Stimulated activated CD8-positive, alpha-beta memory T cell treated with anti-CD3 and anti-CD28 coated beads, Interleukin-12 subunit alpha, Interleukin-12 subunit beta, amount 100 ng/mL, for 24 hours (primary cell): ENCODE data around the gene IGHMBP2.

Experiments
- DNase-seq: peaks from one replicate; pipeline ENCODE4 v3.0.0-alpha.2; 2020; ENCODE audit errors: extremely low read depth

Gene IGHMBP2

DNA sequence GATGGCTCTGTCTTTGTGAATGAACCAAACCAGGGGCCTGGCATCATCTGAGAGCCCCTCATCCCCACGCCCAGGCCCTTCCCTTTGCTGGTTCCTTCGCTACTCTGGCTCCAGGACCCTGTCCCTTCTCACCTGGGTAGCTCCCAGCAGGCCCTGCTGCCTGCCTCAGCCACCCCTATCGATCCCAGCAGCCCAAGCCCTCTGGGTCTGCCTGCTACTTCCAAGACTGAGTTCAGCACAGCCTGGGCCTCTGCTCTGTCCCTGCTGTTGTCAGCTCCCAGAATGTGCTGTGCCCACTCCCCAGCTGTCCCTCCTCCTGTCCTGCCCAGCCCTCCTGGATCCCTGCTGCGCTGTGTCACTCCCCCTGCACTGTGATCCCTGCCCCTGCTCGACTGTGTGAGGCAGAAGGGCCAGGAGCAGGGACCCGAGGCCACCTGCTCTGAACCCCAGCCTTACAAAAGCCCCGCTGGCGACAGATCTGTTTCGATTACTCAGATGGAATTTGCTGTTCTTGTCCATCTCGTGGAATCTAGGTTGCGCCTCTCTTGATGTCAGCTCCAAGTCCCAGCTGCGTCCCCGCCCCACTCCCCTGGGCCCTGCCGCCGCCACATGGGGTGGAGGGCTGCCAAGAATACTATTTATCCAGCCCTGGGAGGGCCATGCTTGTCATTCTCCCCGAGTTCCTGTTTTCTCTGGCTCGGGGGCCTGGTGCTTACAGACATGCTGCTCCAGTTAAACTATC lies 13.0 kb upstream of the IGHMBP2 start:
- DNase-seq: no peak

DNA sequence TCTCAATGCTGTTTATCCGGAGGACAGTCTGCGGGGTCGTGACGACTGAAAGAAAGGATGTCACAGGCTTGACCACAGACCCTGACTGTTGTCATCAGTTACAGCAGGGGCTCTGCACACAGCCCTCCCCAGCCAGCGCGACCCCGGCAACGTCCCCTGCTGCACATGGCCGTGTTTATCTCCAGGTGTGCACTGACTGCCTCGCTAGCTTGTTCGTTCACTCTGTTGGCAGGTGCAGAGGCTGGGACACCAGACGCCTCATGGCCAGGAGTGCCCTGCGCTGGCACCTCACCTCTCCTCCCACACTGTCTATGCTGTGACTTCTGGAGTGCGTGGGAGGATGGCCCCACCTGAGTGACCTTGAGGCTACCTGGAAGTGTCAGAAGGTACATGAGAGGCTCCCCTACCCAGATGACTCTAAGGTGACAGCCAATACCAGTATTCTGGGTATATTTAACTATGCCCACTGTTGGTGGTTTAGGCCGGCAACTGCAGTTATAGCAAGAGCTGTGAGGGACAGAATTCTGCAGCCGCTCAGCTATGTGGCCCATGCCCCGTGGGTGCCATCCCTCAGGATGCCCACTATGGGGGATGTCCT lies 12.2 kb upstream of the IGHMBP2 start:
- no peak for DNase-seq

DNA sequence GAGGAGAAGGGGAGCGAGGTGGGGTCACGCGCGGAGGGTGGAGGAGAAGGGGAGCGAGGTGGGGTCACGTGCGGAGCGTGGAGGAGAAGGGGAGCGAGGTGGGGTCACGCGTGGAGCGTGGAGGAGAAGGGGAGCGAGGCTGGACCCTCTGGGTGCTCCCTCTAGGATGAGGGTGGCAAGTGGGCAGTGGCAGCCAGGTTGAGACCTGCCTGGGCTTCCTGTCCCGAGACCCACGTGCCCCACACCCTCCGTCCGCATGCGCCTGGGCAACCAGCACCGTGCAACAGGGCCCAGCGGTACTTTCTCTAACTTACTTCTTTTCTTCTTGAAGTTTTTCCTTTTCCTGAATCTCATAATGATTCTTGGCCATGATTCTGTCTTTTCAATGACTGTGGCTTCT lies 11.1 kb upstream of the IGHMBP2 start:
- no peak for DNase-seq

DNA sequence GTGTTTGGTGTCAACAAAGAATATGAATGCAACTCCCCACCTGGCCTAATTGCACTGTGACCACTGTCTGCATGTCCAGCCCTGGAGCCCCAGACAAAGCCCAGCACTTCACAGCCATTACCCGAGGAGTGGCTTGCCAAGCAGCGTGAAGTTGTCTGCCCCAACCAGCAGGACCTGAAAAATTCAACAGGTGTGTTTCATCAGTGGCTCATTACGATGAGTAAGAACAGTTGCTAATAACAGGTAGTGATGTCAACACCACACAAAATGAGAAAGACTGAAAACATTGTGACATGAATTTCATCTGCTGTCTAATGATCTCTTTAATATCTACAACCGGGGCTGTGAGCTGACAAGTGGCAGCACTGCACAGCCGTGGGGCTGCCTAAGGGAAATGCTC lies 10.4 kb upstream of the IGHMBP2 start:
- no peak for DNase-seq

DNA sequence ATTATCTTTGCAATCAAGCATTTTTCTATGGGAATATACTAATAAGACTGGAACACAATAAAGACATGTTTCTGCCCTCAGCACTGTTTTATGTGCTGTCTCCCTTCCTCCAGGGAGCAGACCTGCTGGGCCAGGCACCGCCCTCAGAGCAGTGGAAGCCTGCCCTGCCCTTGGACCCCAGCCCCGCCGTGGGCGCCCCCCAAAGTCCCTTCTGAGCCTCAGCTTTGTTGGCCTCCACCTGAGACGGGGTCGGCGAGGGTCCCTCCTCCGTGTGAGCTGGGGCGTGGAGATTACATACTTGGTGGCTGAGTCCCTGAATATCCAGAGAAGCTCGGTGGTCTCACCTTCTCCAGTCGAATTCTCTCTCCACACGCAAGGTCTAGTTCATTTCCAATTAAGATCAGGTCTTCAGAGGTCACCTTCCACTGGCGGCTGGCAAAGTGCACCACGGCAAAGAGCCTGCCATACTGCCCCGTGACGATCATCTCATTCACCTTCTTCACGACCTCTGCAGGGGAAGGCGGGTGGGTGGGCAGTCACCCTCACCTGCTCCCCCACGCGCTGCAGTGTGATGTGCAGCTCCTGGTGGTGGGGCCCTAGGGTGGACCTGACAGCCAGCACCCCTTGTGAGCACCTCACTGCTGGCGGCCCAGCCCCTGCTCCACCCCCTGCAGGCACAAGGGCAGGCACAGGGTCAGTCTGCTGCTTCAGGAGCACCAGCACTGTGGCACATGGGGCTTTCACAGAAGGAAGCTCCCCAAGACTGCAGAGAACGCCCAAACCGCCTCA lies 7.3 kb upstream of the IGHMBP2 start:
- DNase-seq: no peak

DNA sequence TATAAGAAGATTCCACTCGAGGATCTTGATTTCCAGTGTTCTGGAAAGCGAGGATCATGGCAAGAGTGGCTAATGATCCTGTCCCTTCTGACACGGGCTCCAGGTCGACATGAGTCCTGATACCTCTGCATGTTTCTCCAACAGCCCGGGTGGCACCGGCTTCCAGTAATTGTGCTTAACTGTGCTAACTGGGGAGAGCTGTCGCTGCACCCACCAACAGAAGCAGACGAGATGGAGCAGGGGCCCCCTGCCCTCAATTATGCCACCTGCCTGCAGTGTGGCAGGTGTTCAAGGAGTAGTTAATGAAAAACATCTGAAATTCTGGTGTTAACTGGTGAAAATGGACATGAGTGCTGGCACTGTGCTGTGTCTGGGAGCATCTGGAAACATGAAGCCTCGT lies 6.2 kb upstream of the IGHMBP2 start:
- no peak for DNase-seq

DNA sequence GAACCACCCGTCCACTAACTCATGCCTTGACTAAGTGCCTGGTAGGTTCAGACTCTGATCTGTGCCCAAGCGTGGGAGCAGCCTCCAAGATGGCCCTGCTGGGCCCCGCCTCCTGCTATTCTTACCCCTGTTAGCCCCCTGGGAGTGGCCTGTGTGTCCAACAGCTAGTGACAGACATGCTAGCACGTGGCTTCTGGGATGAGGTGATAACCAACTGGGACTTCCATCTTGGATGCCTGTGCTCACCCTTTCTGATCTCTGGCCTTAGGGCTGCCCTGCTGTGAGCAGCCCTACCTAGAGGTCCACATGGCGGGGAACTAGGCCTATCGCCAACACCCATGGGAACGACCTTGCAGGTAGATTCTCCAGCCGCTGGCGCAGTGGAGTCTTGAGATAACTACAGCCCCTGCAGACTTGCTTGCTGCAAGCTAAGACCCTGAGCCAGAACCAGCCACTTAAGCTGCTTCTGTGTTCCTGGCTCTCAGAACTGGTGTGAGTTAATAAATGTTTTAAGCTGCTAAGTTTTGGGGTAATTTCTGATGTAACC lies 2.8 kb upstream of the IGHMBP2 start:
- no peak for DNase-seq

DNA sequence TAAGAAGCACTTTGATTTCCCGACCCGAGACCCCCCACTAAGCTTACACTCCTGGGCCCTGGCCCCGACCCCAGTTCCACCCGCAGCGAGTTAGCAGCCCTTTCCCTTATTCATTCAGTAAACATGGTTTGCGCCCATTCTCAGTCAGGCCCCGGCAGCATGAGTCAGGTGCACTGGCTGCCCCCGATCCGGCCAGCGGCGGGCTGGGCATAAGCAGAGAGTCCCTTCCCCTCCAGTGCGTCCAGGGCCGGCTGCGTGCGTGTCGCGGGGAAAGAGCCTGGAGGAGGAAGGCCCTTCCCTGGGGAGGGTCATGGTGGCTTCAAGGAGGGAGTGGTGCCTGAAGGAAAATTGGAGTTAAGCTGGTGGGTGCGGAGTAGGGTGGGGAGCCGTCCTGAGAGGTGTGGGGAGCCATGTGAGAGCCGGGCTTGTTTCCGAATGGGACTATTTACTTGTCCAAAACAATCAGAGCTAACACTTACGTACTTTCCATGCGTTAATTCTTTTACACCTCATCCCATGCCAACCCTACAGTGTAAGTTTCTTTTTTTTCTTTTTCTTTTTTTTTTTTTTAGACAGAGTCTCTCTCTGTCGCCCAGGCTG lies 657 bp downstream of the IGHMBP2 start:
- DNase-seq: no peak

DNA sequence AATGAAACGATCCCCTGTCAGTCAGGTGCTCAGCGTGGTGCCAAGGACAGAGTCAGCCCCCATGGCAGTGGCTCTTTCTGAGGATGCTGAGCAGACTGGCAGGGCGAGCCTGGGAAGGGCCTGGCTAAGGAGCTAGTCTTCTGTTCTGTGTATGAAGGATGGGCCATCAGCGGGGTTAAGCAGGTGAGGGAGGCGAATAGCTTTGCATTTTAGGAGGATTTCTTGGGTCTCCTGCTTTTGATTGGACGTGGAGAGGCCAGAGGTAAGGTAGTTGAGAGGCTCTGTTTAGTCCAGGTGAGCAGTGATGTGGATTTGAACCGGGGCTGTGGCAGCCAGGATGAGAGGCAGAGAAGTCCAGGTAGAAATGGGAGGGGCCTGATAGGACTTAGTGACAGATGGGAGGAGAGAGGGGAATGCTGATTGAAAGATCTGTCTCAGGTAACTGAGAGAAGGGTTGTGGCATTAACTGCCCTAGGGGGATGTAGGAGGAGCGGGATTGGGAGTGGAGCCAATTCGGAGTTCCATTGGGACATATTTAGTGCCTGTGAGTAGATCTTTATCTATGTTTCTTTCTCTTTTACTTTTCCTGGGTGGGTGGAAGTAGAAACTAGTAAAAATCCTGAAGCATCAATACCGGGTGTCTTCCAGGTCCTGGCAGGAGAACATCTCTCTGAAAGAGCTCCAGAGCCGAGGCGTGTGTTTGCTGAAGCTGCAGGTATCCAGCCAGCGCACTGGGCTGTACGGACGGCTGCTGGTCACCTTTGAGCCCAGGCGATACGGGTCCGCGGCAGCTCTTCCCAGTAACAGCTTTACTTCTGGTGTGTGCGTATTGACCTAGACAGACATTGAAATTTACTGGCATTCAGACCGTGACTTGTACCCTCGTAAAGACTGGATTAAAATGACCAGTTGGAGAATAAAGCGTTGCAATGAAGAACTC lies 2.0 kb downstream of the IGHMBP2 start:
- no peak for DNase-seq

DNA sequence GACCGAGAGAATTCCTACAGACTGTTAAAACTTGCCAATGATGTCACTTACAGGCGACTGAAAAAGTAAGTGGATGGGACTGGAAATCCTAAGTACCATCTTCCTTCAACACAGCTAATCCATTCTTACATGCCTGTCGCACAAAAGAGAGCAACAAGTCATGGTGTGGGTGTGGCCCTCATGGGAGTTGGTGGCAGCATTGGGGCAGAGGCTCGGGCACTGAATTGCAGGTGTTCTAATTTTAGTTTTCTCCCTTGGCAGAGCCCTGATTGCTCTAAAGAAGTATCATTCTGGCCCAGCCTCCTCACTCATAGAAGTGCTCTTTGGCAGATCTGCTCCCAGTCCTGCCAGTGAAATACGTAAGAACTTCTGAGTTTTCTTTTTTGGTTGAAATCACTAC lies 4.6 kb downstream of the IGHMBP2 start:
- DNase-seq: no peak

DNA sequence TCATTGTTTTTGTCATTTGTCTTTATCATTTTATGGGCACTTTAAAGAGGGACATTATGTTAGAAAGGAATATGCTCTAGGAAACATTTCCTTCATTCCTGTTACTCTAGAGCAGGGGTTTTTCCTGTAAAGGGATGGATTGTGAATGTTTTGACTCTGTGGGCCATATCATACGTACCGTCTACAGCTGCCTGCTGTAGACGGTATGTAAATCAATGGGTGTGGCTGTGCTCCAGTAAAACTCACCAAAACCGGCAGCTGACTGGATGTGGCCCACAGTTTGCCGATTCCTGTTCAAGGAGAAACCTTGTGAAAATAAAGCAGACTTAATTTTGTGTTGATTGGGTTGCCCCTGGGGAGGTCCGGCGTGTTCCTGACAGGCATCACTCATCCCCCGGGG lies 7.3 kb downstream of the IGHMBP2 start:
- DNase-seq: no peak

DNA sequence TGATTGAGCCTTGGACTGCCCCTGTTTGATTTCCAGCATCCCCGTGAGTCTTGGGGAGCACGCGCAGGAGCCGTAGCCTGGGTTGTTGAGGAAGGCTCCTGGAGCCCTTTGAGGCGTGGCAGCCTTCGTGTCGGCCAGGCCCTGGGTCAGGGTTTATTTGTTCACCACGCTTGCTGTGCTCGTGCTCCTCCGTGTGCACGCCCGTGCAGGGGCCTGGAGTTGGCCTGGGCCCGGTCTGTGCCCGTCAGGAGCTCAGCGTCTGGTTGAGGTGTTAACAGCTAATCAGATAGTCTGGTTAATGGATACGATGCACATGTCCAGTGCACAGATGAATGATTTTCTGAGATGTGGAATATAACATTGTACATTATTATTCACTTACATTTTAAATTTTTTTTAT lies 8.0 kb downstream of the IGHMBP2 start:
- DNase-seq: no peak

DNA sequence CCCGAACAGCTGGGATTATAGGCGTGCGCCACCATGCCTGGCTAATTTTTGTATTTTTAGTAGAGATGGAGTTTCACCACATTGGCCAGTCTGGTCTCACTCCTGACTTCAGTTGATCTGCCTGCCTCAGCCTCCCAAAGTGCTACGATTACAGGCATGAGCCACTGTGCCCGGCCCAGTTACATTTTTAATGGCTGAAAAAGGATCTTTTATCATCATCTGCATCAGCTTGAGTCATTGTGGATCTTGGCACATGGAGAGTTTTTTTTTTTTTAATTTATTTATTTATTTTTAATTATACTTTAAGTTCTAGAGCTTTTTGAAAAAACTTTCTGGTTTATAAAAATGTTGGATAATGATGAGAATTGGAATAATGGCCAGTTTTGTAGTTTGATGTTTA lies 8.6 kb downstream of the IGHMBP2 start:
- DNase-seq: no peak

DNA sequence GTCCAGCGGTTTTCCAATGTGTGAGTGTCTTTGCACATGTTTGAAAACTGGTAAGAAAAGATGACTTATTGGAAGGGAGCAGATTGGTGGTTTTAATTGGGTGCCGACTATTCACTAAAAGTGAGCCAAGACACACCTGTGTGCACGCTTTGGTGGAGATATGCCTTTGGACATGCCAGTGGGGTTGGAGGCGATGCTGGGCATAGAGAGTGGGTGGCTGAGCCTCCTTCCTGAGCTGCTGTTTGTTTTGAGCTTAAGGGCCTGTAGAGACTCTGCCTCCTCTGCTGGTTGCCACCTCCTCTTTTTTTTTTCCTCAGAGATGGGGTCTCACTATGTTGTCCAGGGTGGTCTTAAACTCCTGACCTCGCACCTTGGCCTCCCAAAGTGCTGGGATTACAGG lies 9.5 kb downstream of the IGHMBP2 start:
- DNase-seq: no peak

DNA sequence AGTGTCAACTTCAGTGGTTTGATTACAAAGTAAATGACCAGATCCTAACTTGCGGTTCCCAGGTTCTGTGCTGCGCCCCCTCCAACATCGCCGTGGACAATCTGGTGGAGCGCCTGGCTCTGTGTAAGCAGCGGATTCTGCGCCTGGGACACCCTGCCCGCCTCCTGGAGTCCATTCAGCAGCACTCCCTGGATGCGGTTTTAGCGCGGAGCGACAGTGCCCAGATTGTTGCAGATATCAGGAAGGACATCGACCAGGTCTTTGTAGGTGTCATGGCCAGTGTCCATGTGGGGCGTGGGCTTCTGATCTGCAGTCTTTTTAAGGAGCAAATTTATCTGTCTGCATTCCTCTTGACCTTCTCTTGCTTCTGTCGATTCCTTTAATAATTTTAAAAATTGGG lies 11.1 kb downstream of the IGHMBP2 start:
- DNase-seq: no peak

DNA sequence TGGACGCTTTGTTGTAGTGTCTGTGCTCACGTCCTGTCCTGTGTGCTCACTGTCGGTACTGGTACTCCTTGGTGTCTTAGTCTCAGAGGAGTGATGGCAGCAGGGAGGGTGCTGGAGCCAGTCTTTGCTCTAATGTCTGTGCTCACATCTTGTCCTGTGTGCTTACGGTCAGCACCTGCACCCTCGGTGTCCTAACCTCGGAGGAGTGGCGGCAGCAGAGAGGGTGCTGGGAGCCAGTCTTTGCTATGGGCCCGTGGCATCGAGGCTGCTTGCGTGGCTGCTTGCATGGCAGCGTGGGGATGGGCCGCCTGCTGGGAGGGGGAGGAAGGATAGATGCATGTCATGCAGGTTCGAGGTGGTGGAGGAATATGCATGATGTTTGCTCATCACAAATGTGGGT lies 12.7 kb downstream of the IGHMBP2 start:
- no peak for DNase-seq

DNA sequence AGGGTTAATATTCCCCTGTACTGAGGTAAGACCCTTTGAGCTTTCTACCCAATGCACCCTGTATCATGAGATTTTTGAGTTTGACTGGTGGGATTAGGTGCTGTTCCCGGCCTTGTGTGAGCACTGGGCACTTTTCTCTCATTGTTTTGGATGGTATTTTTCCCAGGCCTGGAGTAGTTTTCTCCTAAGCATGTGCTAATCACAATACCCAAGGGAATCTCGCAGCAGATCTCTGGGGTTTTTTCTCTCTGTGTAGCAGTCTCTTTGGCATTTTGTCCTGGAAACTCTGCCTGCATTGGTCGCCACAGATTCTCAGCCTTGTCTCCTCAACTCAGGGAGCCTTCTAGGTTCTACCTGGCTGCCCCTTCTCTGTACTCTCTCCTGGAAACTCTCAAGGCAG lies 19.9 kb downstream of the IGHMBP2 start:
- no peak for DNase-seq

DNA sequence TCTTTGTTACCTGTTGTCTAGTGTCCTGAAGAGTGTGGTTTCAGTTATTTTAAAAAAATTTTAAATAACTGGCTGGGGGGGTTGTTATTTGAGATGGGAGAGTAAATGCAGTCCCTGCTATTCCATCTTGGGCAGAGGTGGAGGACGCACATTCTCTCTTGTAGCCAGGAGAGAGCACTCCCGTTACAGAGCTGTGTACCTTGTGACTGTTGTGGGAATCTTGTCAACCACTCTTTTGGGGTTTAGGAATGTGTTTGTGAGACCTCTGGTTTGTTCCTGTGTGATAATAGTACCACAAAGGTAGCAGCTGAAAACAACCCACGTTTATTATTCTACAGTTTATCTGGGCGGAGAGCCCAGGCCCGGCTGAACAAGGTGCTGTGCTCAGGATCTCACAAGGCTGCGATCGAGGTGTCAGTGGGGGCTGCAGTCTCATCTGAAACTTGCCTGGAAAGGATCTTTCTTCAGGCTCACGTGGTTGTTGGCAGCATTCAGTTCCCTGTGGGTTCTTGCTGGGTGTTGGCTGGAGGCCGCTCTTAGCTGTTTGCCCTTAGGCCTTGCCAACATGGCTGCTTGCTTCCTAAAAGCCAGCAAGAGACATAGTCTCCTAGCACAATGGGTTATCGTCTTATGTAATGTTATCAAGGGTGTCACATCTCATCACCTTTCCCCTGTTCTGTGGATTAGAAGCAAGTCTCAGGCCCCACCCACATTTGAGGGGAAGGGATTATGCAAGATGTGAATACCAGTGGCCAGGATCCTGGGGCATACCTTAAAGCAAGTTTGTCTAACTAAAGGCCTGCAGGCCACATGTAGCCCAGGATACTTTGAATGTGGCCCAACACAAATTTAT lies 20.6 kb downstream of the IGHMBP2 start:
- DNase-seq: no peak

DNA sequence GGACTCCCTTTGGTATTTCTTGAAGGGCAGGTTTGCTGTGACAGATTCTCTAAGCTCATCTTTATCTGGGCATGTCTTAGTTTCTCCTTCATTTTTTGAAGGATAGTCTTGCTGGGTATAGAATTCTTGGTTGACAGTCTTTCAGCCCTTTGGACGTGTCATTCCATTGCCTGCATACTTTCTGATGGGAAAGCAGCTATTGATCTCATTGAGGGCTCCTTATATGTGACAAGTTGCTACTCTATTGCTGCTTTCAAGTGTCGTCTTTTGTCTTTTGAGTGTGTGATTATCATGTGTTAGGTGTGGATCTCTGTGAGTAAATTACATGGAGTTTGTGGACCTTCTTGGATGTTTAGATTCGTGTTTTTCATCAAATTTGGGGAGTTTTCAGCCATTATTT lies 21.9 kb downstream of the IGHMBP2 start:
- no peak for DNase-seq
